ENCODE measurements around the gene NAA25. TPM values are rescaled to one million over a fixed set of nuclear protein-coding genes. Genes with fewer than 3 reads are reported as not detected.
"Not testable (repeated sequence)": the region's sequence is repeated elsewhere in the genome, so short reads cannot be mapped to it uniquely, and the experiment has no call there.

The NAA25 gene
- total RNA-seq, 1 donor from 2014 or later: 18.6 TPM

DNA sequence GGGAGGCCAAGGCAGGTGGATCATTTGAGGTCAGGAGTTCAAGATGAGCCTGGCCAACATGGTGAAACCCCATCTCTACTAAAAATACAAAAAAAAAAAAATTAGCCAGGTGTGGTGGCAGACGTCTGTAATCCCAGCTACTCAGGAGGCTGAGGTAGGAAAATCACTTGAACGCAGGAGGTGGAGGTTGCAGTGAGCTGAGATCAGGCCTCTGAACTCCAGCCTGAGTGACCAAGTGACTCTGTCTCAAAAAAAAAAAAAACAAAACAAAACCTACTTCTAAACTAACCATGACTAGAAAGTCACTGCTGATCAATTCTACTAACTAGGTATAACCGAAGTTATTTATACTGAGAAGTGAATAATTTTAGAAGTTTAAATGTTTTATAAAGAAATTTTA lies 99.0 kb downstream of the NAA25 start:
- ATAC-seq: not testable (repeated sequence)

DNA sequence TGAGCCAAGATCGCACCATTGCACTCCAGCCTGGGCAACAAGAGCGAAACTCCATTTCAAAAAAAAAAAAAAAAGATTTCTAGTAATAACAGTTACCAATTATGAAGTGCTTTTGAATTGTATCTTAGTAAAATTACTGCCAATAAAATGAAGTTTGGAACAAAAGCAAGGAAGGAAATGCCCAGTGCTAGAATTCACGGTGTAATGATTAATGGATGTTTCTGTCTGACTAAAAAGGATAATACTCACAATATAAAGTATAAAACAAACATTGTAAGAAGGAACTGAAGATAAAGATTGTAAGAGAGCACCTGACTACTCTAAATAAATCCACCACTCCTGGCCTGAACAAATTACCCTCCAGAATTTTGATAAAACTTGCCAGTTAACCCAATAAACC lies 99.7 kb downstream of the NAA25 start:
- ATAC-seq: no peak

DNA sequence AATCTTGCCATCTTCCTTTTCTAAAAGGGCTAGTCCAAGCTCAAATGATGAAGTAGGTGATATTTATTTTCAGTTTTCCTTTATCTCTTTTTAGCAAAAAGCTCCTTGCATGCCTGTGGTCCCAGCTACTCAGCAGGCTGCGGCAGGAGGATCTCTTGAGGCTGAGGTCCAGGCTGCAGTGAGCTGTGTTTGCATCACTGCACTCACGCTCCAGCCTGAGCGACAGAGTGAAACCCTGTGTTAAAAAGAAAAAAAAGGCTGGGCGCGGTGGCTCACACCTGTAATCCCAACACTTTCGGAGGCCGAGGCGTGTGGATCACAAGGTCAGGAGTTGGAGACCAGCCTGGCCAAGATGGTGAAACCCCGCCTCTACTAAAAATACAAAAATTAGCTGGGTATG lies 100.6 kb downstream of the NAA25 start:
- ATAC-seq: no peak

- peak; percentile 78 for ATAC-seq
These were observed 102.9 kb downstream of the NAA25 start for GRCh38 chr12:112005419-112006395.

DNA sequence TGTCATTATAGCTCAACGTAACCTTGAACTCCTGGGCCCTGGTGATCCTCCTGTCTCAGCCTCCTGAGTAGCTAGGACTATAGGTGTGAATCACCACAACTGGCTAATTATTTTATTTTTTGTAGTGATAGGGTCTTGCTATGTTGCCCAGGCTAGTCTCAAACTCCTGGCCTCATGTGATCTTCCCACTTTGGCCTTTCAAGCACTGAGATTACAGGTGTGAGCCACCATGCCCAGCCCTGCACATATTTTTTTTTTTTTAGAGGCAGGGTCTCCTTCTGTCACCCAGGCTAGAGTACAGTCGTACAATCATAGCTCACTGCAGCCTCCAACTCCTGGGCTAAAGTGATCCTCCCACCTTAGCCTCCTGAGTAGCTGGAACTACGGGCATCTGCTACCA lies 104.5 kb downstream of the NAA25 start:
- ATAC-seq: no peak

DNA sequence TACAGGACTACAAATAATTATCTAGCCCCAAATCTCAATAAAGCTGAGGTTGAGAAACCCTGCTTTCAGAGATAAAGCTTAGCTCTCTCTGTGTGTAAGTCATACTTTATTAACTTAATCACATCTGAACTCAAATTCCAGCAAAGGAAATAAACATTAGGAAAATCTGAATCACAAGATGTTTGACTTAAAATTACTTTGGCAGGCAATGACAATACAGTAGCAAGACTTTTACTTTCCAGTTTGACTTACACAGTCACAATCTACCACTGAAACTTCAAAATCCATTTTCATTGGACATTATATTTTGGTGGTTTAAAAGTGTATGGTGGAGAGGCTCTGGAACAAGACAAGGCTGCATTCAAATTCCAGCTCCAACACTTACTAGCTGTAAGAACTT lies 107.0 kb downstream of the NAA25 start:
- no peak for ATAC-seq

DNA sequence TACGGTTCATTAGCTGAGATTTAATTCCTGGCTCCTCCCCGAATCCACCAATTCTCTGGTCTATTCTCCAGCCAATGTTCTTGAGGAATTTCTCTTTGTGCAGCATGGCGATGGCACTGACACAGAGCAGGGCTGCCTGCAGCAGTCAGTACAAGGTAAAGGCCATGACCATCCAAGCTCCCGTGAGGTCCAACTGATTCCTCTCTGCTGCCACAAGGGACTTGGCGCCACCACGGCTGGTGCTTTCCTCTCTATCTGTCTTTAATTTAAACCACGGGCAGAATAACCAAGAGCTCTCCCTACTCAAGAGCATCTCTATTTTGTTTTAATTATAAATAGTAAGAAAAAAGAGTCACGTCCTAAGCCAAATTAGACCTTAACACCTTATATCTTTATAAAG lies 107.8 kb downstream of the NAA25 start:
- no peak for ATAC-seq

DNA sequence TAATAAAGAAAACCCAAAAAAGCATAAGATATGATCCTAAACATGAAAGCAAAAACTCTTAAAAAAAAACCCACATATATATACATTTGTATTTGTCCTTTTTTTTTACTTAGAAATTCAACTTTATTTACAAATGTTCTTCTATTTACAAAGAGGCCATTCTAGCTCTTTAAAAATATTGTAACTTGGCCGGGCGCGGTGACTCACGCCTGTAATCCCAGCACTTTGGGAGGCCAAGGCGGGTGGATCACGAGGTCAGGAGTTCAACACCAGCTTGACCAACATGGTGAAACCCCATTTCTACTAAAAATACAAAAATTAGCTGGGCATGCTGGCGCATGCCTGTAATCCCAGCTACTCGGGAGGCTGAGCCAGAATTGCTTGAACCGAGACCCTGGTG lies 109.5 kb downstream of the NAA25 start:
- not testable (repeated sequence) for ATAC-seq

- no peak for ATAC-seq
These were observed 110.6 kb downstream of the NAA25 start for GRCh38 chr12:111998015-111998414.

DNA sequence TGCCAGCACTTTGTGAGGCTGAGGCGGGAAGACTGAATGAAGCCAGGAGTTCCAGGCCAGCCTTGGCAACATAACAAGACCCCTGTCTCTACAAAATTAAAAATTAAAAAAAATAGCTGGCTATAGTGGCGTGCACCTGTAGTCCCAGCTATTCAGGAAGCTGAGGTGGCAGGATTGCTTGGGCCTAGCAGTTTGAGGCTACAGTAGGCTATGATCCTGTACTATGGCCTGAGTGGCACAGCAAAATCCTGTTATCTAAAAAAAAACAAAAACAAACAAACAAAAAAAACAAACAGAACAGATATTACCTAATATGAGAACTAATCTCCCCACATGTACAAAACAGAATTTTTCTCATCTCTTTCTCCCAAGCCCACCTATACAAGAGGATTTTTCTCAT lies 111.3 kb downstream of the NAA25 start:
- ATAC-seq: no peak

GRCh38 chr12:111995782-111996480 lies 112.7 kb downstream of the NAA25 start:
- no peak for ATAC-seq

GRCh38 chr12:111994211-111995111 lies 114.1 kb downstream of the NAA25 start:
- not testable (repeated sequence) for ATAC-seq

DNA sequence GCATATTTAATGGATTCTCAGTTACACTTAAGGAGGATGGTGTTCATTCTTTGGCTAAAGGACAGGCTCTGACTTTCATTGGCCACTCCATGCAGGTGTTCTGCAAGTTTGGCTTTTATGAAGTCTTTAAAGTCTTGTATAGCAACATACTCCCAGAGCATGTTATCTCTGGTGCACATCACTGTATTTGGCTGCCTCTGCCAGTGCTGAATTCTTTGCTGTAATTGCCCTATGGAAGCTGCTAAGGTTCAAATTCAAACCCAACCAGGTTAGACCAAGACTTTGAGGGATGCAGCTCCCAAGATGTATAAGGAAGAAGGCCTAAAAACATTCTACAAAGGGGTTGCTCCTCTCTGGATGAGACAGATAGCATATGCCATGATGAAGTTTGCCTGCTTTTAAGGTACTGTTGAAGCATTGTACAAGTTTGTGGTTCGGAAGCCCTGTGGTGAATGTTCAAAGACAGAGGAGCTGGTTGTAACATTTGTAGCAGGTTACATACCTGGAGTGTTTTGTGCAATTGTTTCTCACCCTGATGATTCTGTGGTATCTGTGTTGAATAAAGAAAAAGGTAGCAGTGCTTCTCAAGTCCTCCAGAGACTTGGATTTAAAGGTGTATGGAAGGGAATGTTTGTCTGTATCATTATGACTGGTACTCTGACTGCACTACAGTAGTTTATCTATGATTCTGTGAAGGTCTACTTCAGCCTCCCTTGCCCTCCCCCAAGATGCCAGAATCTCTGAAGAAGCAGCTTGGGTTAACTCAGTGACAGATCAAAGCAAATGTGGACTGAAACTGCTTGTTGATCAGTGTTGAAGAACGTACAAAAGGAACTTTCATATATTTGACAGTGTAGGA lies 115.1 kb downstream of the NAA25 start:
- ATAC-seq: no peak

- no peak for ATAC-seq
These were observed 116.1 kb downstream of the NAA25 start for GRCh38 chr12:111992464-111992863.

- no peak for ATAC-seq
These were observed 116.6 kb downstream of the NAA25 start for GRCh38 chr12:111991946-111992345.

DNA sequence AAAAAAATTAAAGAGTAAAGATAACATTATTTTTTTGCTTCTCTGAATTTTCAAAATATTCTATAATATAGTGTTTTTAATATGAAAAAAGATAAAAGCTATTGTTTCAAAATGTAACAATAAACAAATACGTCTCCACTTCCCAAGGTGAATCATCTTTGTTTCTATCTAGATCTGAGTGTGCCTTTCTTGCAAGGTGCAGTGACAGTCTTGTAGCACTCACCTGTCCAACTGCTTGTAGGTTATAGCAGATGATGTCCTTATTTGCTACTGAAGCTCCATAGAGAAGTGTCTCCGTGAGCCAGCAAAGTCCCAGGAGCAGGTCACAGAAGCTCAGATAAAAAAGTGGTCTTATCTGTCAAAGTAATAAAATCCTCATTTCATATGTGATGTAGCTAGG lies 117.0 kb downstream of the NAA25 start:
- no peak for ATAC-seq

DNA sequence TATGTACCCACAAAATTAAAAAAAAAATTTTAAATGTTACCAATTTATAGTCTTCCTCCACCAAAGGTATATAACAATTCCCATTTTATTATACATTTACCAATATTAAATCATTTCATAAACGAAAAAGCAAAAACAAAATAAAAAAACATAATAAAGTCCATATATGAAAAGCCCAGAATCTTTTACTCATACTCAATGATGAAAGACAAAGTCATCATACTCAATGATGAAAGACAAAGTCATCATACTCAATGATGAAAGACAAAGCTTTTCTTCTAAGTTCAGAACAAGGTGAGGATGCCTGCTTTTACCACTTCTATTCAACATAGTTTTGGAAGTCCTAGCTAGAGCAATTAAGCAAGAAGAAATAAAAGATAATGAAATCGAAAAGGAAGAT lies 123.8 kb downstream of the NAA25 start:
- no peak for ATAC-seq

DNA sequence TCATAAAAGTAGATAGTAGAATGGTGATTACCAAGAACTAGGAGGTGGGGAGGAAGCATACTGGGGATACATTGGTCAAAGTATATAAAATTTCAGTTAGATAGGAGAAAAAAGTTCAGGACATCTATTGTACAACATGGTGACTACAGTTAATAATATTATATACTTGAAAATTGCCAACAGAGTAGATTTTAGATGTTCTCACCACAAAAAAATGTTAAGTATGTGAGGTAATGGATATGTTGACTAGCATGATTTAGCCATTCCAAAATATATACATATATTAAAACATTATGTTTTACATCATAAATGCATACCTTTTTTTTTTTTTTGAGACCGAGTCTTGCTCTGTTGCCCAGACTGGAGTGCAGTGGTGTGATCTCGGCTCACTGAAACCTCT lies 126.6 kb downstream of the NAA25 start:
- ATAC-seq: no peak

- no peak for ATAC-seq
These were observed 128.0 kb downstream of the NAA25 start for GRCh38 chr12:111980598-111980997.

DNA sequence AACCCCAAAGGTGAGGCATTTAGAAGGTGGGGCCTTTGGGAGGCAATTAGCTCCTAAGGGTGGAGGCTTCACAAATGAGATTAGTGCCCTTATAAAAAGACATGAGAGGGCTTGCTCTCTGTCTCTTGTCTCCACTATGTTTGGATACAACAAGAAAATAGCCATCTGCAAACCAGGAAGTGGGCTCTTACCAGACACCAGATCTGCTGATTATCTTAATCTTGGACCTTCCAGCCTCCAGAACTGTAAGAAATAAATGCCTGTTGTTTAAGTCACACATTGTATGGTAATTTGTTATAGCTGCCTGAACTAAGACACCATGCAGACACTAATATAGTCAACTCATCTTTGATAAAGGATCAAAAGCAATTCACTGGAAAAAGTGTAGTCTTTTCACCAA lies 130.0 kb downstream of the NAA25 start:
- ATAC-seq: no peak

DNA sequence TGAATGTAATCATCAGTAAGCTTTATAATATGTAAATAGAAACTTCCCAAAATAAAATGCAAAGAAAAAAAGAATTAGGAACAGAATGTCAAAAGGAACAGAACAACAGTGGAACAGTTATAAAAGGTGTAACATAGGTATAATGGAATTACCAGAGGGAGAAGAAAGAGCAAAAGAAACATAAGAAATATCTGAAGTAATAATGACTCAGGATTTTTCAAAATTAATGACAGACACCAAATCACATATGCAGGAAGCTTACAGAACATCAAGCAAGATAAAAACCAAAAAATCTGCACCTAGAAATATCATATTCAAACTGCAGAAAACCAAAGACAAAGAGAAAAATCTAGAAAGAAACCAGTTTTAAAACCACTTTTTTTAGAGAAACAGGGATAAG lies 131.7 kb downstream of the NAA25 start:
- no peak for ATAC-seq
